ENCODE data around the gene CAMK1D.

CAMK1D gene

DNA sequence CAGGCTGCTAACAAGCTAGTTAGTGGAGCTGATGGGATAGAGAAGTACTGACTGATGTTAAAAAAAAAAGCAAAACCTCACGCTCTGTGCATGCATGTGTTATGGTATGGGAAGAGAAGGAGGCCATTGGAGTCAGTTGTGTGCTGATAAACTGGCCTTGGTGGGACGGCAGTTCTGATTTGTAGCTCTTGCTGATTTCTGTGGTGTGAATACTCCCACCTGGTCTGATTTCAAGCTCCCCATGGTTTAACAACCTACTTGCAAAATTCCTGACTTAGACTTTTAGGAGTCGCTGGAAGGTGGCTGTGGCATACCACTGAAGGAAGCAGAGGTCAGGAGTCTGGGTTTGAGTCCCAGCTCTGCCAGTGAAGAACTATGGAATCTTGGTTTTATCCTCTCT is 15.2 kb downstream of the CAMK1D start:
- Histone ChIP-seq H3K79me2 (ENCODE audit: insufficient read depth, low read length) (no peaks in the 10 kb centered on the region), H3K27ac (ENCODE audit: low read depth, low read length, poor library complexity, severe bottlenecking) (no peak overlapping the region), H3K4me2 (ENCODE audit: low read length) (no peak overlapping the region), H3K9me2 (ENCODE audit: low read depth, low read length) (no peaks in the 10 kb centered on the region), H2AFZ (ENCODE audit: low read length) (no peak overlapping the region), H3K9ac (ENCODE audit: low read length) (no peak overlapping the region), H3K36me3 (ENCODE audit: insufficient read depth, low read length) (no peaks in the 10 kb centered on the region), H3F3A (ENCODE audit: insufficient read depth, low read length) (no peaks in the 10 kb centered on the region), H3K4me1 (ENCODE audit: insufficient read depth, low read length, severe bottlenecking) (no peaks in the 10 kb centered on the region), H3K9me3 (ENCODE audit: low read length) (no peaks in the 10 kb centered on the region), H3K27me3 (ENCODE audit: insufficient read depth, low read length) (no peaks in the 10 kb centered on the region), H4K20me1 (ENCODE audit: insufficient read depth, low read length) (no peaks in the 10 kb centered on the region), H3K4me3 (ENCODE audit: low read depth, low read length, poor library complexity, severe bottlenecking) (no peak overlapping the region)
- no peak for TF ChIP-seq EZH2 (IDR thresholded peaks at IDR 0.05; ENCODE audit: borderline replicate concordance, low read length)
- TF ChIP-seq, protein P1, sequence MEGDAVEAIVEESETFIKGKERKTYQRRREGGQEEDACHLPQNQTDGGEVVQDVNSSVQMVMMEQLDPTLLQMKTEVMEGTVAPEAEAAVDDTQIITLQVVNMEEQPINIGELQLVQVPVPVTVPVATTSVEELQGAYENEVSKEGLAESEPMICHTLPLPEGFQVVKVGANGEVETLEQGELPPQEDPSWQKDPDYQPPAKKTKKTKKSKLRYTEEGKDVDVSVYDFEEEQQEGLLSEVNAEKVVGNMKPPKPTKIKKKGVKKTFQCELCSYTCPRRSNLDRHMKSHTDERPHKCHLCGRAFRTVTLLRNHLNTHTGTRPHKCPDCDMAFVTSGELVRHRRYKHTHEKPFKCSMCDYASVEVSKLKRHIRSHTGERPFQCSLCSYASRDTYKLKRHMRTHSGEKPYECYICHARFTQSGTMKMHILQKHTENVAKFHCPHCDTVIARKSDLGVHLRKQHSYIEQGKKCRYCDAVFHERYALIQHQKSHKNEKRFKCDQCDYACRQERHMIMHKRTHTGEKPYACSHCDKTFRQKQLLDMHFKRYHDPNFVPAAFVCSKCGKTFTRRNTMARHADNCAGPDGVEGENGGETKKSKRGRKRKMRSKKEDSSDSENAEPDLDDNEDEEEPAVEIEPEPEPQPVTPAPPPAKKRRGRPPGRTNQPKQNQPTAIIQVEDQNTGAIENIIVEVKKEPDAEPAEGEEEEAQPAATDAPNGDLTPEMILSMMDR (IDR thresholded peaks at IDR 0.05; ENCODE audit: low read length), result no peak

DNA sequence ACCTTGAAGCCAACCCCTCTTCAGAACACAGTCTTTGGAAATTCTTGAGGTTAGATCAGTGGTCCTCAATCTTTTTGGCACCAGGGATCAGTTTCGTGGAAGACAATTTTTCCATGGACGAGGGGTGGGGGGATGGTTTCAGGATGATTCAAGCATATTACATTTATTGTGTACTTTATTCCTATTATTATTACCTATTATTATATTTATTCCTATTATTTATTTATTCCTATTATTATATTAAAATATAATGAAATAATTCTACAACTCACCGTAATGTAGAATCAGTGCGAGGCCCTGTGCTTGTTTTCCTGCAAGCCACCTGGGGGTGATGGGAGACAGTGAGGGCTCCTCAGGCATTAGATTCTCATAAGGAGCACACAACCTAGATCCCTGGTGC is 17.9 kb downstream of the CAMK1D start:
- no peak overlapping the region for H2AFZ ChIP-seq (ENCODE audit: low read length)
- no peaks in the 10 kb centered on the region for H4K20me1 ChIP-seq (ENCODE audit: insufficient read depth, low read length)
- no peak overlapping the region for H3K27ac ChIP-seq (ENCODE audit: low read depth, low read length, poor library complexity, severe bottlenecking)
- H3K9me2 ChIP-seq (ENCODE audit: low read depth, low read length), result no peaks in the 10 kb centered on the region
- no peak overlapping the region for H3K4me3 ChIP-seq (ENCODE audit: low read depth, low read length, poor library complexity, severe bottlenecking)
- no peak for TF ChIP-seq EZH2 (IDR thresholded peaks at IDR 0.05; ENCODE audit: borderline replicate concordance, low read length)
- TF ChIP-seq, protein P1 (IDR thresholded peaks at IDR 0.05; ENCODE audit: low read length), result no peak
- H3K27me3 ChIP-seq (ENCODE audit: insufficient read depth, low read length), result no peaks in the 10 kb centered on the region
- no peak overlapping the region for H3K9ac ChIP-seq (ENCODE audit: low read length)
- no peaks in the 10 kb centered on the region for H3K79me2 ChIP-seq (ENCODE audit: insufficient read depth, low read length)
- no peaks in the 10 kb centered on the region for H3F3A ChIP-seq (ENCODE audit: insufficient read depth, low read length)
- H3K4me1 ChIP-seq (ENCODE audit: insufficient read depth, low read length, severe bottlenecking), result no peaks in the 10 kb centered on the region
- no peak overlapping the region for H3K4me2 ChIP-seq (ENCODE audit: low read length)
- no peaks in the 10 kb centered on the region for H3K36me3 ChIP-seq (ENCODE audit: insufficient read depth, low read length)
- no peaks in the 10 kb centered on the region for H3K9me3 ChIP-seq (ENCODE audit: low read length)

DNA sequence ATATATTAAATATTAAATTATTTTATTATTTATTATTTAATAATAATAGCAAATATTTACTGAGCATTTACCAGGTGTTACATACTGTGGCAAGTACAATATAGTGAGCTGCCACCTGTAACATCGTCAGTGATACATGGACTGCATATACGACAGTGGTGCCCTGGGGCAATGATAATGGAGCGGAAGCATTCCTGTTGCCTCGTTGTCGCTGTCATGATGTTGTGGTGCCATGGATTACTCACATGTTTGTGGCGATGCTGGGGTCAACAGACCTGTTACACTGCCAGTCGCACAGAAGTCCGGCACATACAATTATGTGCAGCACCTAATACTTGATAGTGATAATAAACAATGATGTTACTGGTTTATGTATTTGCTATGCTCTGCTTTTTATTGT is 20.6 kb downstream of the CAMK1D start:
- Histone ChIP-seq H3F3A (ENCODE audit: insufficient read depth, low read length) (no peaks in the 10 kb centered on the region), H3K79me2 (ENCODE audit: insufficient read depth, low read length) (no peaks in the 10 kb centered on the region), H3K4me1 (ENCODE audit: insufficient read depth, low read length, severe bottlenecking) (no peaks in the 10 kb centered on the region), H2AFZ (ENCODE audit: low read length) (no peak overlapping the region), H4K20me1 (ENCODE audit: insufficient read depth, low read length) (no peaks in the 10 kb centered on the region), H3K4me3 (ENCODE audit: low read depth, low read length, poor library complexity, severe bottlenecking) (no peak overlapping the region), H3K27ac (ENCODE audit: low read depth, low read length, poor library complexity, severe bottlenecking) (no peak overlapping the region), H3K9me2 (ENCODE audit: low read depth, low read length) (no peaks in the 10 kb centered on the region), H3K36me3 (ENCODE audit: insufficient read depth, low read length) (no peaks in the 10 kb centered on the region), H3K4me2 (ENCODE audit: low read length) (no peak overlapping the region), H3K9ac (ENCODE audit: low read length) (no peak overlapping the region), H3K9me3 (ENCODE audit: low read length) (no peaks in the 10 kb centered on the region), H3K27me3 (ENCODE audit: insufficient read depth, low read length) (no peaks in the 10 kb centered on the region)
- TF ChIP-seq, protein P1 (IDR thresholded peaks at IDR 0.05; ENCODE audit: low read length), result no peak
- no peak for TF ChIP-seq EZH2 (IDR thresholded peaks at IDR 0.05; ENCODE audit: borderline replicate concordance, low read length)
